Measurements from ENCODE around the gene SNRNP40.
A peak's percentile ranks its signal among the peaks of the same experiment; 100 is the strongest.

The SNRNP40 gene

DNA sequence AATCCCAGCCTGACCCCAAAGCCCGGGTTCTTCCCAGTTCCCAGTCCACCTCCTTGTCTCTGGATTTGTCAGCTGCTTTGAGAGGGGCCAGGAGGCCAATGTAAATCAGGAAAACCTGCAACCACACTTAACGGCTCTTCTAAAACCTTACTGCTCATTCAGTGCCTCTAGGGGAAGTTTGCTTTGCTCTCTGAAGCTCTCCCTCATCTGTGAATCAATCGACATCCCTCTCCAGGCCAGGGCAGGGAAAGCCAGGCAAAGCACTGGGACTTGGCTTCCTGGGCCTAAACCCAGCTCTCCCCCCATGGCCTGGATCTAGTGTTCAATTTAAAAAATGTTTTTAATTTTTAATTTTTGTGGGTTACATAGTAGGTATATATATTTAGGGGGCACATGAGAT, 66.2 kb downstream of the SNRNP40 start:
- DNase-seq (ENCODE audit: low spot score), result no peak

DNA sequence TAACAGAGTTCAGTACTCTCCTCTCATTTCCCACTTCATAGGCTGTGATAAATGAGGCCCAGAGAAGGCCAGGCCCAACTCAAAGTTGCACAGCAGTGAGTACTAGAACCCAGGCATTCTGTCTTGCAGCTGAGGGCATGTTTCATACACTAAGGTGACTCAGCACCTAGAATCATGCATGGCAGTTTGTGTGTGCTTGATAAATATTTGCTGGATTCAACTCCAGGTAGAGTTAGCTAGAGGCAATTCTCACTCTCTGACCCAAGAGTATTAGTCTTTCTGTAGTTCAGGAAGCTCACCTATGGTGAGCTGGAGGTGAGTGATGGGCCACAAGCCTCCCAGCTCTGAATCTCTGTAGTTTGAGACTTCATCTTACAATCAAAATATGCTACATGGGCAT, 67.6 kb downstream of the SNRNP40 start:
- no peak for DNase-seq (ENCODE audit: low spot score)

DNA sequence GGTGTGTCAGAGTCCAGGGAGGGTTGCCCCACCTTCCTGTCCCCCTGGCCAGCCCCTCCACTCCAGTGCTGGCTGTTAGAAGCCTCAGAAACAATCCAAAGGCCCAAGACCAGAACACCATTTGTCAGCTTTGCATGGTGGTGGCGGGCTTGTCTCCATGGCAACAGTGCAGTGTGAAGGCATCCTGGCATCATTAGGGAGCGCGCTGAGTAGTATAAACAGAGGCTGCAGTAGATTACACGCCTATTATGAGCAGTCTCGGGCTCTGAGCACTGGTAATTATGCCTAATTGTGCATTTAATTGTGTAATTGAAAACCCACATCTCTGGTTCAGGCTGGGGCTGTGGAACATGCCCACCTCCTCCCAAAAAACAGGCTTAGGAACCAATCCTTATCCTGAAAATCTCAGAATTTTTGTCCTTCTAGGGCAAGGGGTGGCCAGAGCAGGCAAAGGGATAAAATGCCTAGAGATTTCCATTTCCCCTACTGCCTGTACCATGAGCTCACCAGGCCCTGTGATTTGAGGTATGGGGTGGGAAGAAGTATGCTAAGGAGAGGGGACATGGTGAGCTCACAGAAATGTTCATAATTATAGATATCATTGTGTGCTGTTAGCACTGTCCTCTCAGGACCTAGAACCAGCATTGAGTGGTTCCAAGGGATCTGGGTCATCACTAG, 68.6 kb downstream of the SNRNP40 start:
- DNase-seq (ENCODE audit: low spot score), result no peak

DNA sequence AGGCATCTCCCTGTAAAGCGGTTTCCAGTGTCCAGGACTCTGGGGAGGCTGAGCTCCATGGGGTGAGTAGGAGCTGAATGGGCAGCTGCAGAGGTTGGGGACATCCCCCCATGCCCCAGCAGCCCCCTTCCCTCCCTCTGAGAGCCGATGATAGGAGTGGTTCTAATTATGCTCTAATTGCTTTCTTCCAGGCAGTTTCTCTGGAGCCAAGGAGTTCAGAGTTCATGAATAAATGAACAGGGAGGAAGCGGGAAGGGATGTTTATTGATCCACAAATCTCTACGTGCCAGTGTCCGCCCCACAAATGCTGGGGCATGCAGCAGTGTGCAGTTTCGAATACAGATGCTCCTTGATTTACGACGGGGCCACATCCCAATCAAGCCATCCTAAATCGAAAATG, 72.5 kb downstream of the SNRNP40 start:
- no peak for DNase-seq (ENCODE audit: low spot score)

DNA sequence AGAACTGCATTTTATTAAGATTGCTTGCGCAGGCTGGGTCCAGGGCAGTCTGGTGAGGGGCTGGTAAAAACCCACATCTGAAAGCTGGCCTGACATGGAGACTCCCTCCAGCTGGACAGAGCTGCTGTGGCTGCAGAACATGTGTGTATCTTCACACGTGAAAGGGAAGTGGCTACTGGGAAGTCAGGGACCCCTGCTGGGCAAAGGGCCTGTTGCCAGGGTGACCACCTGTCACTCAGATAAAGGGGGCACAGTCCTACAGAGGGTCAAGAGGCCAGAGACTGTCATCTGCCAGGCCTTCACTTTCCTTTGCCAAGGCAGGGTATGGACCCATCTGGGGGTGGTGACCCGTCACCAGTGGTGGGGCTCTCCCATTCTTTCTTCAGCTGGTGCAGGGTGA, 74.4 kb downstream of the SNRNP40 start:
- no peak for DNase-seq (ENCODE audit: low spot score)

DNA sequence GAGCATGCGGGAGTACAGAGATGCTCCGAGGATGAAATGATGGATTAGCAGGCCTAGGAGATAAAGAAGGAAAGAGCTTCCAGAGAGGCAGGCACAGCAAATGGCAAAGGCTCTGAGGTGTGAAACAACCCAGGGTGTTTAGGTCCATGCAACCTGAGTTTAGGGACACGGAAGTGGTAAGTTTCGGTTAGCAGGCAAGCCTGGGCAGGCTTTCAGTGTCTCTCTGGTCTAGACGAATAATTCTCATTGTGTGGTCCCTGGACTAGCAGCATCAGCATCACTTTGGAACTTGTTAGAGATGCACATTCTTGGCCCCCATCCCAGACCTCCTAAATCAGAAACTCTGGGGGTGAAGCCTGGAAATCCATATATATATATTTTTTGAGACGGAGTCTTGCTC, 75.5 kb downstream of the SNRNP40 start:
- no peak for DNase-seq (ENCODE audit: low spot score)

DNA sequence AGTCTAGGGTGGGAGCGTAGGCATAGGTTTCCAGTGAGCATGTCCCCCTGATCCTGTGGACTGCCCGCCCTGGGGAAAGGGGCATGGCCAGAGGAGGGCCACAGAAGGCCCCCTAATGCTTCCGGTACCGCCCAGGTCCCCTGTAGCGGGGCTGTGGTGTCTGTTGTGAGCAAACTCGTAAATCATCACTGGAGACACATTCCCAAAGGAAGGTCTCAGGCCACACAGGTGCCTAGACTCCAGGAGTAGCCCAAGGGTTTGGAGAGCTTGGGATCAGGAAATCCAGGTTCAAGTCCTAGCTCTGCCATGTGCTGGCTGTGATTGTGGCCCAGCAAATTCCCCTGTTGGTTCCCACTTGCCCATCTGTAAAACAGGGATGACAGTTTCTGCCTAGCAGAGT, 77.1 kb downstream of the SNRNP40 start:
- DNase-seq (ENCODE audit: low spot score), result no peak

DNA sequence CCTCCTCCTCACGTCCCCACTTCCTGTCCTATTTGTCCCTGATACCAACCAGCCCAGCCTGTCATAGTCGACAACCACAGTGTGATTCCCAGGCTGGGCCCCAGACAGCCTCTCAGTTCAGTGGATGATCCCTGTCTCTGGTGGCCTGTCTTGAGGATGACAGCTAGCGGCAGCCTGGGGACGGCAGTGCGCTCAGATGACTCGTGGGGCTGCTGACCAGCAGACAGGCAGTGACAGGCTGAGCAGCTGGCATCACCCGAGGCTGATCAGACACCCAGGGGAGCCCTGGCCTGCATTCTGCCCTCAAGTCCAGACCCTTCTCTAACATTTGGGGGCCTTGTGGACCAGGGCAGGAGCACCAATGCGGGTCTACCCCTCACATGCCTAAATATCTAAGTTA, 77.9 kb downstream of the SNRNP40 start:
- no peak for DNase-seq (ENCODE audit: low spot score)

DNA sequence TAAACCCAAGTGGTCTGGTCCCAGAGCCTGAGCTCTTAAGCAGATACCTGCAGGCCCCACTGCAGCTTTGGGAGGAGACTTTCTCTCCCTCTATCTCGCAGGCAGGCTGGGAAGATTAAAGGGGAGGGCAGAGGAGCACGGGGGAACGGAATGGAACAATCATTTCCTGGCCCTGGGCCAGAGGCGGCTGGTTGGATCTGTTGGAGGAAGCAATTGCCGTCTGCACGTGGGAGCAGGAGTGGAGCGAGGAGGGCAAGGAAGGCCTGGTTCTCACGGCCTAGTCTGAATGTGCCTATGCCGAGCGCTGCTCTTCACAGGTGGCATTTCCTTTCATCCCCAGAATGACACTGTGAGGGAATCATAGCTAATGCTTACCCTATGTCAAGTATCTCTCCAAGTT, 80.6 kb downstream of the SNRNP40 start:
- peak; percentile 56 for DNase-seq (ENCODE audit: low spot score)

DNA sequence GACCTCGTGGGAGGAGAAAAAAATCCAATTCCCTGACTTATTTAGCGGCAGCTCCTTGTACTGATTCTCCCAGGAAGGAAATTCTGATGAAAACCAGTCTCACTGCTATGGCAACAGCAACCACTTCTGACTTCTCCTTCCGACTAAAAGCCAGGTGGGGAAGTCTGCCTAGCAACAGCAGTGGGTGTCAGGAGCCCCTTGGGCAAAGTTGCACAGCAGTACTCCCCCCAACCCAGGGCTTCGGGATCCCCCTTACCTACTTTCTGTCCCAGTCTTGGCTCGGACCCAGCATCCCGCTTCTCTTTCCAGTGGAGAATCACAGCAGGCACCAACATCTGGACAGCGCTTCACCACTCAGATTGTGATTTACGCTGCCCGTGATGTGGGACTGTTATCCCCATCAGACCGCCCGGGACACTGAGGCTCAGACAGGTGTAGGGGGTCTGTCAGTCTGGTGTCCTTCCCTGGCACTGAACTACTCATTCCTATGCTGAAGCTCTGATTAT, 81.5 kb downstream of the SNRNP40 start:
- DNase-seq (ENCODE audit: low spot score), result no peak

DNA sequence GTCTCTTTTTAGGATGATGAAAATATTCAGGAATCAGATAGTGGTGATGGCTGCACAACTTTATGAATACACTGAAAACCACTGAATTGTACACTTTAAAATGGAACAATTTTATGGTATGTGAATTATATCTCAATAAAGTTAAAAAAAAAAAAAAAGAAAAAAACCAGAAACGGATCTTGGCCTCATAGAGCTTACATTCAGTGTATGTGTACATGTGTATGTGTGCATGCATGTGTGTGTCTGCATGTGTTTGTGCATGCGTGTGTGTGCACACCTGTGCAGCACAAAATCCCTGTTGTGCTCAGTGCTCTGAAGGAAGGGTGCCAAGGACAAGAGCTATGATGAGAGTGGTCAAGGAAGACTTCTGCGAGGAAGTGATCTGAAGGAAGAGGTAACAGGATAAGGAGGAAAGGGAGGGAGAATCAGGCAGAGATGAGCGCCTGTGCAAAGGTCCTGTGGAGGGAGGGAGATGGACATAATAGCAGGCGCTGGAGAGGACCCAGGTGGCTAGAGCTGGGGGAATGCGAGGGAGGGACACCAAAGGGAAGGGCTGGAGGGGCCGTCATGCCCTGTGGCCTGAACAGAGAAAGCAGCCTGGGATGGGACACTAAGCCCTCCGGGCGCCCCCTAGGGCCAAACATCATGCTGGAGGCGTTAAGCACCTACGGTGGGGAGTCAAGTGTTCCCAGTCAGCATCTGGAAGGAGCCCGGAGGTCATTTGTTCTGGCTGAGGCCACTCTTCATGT, 82.1 kb downstream of the SNRNP40 start:
- DNase-seq (ENCODE audit: low spot score), result no peak

Data from kidney tubule cell (primary cell).